ENCODE results near the gene STIMATE. TPM values are rescaled to one million over a fixed set of nuclear protein-coding genes. Genes with fewer than 3 reads are reported as not detected.

STIMATE gene
- polyA plus RNA-seq, 1 donor from 2014 or later, result 14.6 TPM

DNA sequence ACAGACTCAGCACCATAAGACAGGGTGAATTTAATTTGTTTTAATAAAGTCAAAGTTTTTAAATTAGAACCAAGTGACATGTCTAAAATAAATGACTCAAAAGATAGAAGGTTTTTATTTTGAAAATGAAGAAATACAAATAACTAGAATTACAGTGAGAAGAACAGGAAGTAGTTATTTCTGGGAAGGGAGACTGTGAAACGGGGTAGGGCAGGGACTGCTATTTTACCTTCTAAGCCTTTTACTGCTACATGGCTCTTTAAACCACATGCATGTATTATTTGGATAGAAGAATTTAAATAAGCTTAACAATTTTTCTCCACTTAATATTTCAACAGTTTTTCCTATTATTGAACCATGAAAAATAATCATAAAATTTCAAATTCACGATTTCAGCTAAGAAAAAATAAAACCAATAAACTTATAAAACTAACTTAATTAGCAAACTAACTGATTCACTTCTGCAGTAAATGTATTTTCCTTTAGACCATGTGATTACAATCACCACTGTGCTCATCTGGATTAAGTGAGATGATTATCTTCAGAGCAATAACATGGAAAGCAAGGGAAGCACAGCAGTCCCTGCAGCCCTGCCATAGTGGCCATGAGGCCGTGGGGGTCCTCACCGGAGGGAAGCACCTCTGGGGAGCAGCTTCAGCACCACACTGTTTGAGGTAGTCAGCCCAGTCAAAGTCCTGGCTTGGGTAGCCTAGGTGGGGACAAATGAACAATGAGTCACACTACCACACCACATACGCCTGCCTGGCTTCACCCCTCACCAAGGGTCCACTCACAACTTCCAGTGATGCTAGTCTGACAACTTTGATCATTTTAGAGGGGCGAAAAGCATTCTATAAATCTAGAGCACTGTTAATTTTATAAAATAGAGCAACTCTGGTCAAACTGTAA lies 28.3 kb upstream of the STIMATE start:
- no peak overlapping the region for H3K27ac ChIP-seq (ENCODE audit: low read length)
- no peaks in the 10 kb centered on the region for H4K20me1 ChIP-seq (ENCODE audit: insufficient read depth)
- H3K4me2 ChIP-seq (ENCODE audit: low read length), result no peak overlapping the region
- H3K4me3 ChIP-seq (ENCODE audit: low read length), result no peak overlapping the region
- H3K9me2 ChIP-seq (ENCODE audit: insufficient read depth, low read length), result no peaks in the 10 kb centered on the region
- no peaks in the 10 kb centered on the region for H3K9me3 ChIP-seq (ENCODE audit: low read length)
- H3K27me3 ChIP-seq (ENCODE audit: insufficient read depth, low read depth, low read length), result no peaks in the 10 kb centered on the region
- no peaks in the 10 kb centered on the region for H3K36me3 ChIP-seq (ENCODE audit: insufficient read depth, low read length)
- H3F3A ChIP-seq (ENCODE audit: insufficient read depth, low read length, poor library complexity, severe bottlenecking), result no peaks in the 10 kb centered on the region
- H3K79me2 ChIP-seq (replicated peaks; ENCODE audit: insufficient read depth, low read length), result no peaks in the 10 kb centered on the region
- no peak for TF ChIP-seq EP300 (conservative IDR thresholded peaks at IDR 0.05; ENCODE audit: poor library complexity, severe bottlenecking)
- no peak for TF ChIP-seq EZH2 (IDR thresholded peaks at IDR 0.05; ENCODE audit: borderline replicate concordance, insufficient read depth, low read length, poor library complexity, severe bottlenecking)
- TF ChIP-seq CTCF (IDR thresholded peaks at IDR 0.05; ENCODE audit: poor library complexity, severe bottlenecking), result no peak
- no peak for TF ChIP-seq POLR2AphosphoS5 (IDR thresholded peaks at IDR 0.05)
- TF ChIP-seq TAF1 (IDR thresholded peaks at IDR 0.05; ENCODE audit: low read depth), result no peak
- TF ChIP-seq SMC3 (conservative IDR thresholded peaks at IDR 0.05; ENCODE audit: poor library complexity), result no peak
- no peak for TF ChIP-seq RAD21 (conservative IDR thresholded peaks at IDR 0.05)
- TF ChIP-seq REST (IDR thresholded peaks at IDR 0.05; ENCODE audit: borderline replicate concordance), result no peak
- TF ChIP-seq MXI1 (conservative IDR thresholded peaks at IDR 0.05; ENCODE audit: poor library complexity, severe bottlenecking), result no peak
- no peak overlapping the region for H2AFZ ChIP-seq (ENCODE audit: low read depth, low read length)
- no peak overlapping the region for H3K9ac ChIP-seq (ENCODE audit: low read length)

DNA sequence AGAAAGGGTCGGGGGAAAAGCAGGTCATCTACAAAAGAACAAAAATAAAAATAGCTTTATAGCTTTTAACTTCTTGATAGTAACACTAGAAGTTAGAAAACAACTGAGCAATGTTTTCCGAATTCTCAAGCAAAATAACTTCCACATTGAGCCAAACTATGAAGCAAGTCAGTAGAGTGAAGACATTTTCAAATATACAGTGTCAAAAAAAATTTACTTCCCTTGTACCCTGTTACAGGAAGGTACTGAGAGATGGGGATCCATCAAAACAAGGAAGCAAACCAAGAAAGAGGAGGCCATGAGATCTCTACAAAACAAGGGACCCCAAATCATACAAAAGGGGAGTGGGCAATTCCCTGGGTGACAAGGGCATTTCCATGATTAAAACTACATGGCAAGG lies 26.6 kb upstream of the STIMATE start:
- no peaks in the 10 kb centered on the region for H3K9me3 ChIP-seq (ENCODE audit: low read length)
- H4K20me1 ChIP-seq (ENCODE audit: insufficient read depth), result no peaks in the 10 kb centered on the region
- H3K36me3 ChIP-seq (ENCODE audit: insufficient read depth, low read length), result no peaks in the 10 kb centered on the region
- no peak overlapping the region for H3K27ac ChIP-seq (ENCODE audit: low read length)
- no peaks in the 10 kb centered on the region for H3K79me2 ChIP-seq (replicated peaks; ENCODE audit: insufficient read depth, low read length)
- H2AFZ ChIP-seq (ENCODE audit: low read depth, low read length), result no peak overlapping the region
- H3F3A ChIP-seq (ENCODE audit: insufficient read depth, low read length, poor library complexity, severe bottlenecking), result no peaks in the 10 kb centered on the region
- no peak overlapping the region for H3K9ac ChIP-seq (ENCODE audit: low read length)
- no peak for TF ChIP-seq SMC3 (conservative IDR thresholded peaks at IDR 0.05; ENCODE audit: poor library complexity)
- no peak for TF ChIP-seq POLR2AphosphoS5 (IDR thresholded peaks at IDR 0.05)
- no peaks in the 10 kb centered on the region for H3K27me3 ChIP-seq (ENCODE audit: insufficient read depth, low read depth, low read length)
- no peak overlapping the region for H3K4me2 ChIP-seq (ENCODE audit: low read length)
- no peaks in the 10 kb centered on the region for H3K9me2 ChIP-seq (ENCODE audit: insufficient read depth, low read length)
- no peak overlapping the region for H3K4me3 ChIP-seq (ENCODE audit: low read length)

Data from neural cell (in vitro differentiated cells).